HG03558 (cell line): ENCODE data around the gene UNC45B.
"Not testable (repeated sequence)": the region's sequence is repeated elsewhere in the genome, so short reads cannot be mapped to it uniquely, and the experiment has no call there.

ENCODE experiments used
- ATAC-seq: cut with Tn5 transposase; IDR thresholded peaks from one replicate; pipeline ENCODE4 v1.9.1; 2021; ENCODE audit warnings: moderate number of reproducible peaks; ENCODE audit not compliant: unreplicated experiment; ENCODE audit errors: extremely low read depth

UNC45B gene

DNA sequence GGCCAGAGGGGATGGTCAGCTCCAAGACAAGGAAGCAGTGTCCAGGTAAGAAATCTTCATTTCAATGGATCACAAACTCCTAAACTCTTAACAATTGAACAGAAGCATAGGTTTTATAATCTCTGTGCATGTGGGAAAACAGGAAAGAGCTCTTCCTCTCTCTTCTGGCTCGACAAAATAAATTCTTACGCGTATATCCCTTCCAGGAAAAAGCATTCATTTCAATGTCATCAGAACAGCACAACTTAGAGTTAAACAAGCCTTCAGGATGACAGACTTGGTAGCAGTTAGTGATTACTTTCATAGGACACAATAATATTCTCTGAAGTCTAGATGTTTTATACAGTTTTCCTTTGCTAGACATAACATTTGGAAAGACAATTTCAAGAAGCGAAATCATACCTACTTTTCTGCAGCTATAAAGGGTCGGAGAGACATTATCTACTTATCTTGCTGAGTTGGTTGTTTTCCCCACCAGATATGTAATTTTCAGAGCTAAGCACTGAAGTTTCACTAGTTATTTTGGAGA, 65.9 kb downstream of the UNC45B start:
- ATAC-seq = no peak

DNA sequence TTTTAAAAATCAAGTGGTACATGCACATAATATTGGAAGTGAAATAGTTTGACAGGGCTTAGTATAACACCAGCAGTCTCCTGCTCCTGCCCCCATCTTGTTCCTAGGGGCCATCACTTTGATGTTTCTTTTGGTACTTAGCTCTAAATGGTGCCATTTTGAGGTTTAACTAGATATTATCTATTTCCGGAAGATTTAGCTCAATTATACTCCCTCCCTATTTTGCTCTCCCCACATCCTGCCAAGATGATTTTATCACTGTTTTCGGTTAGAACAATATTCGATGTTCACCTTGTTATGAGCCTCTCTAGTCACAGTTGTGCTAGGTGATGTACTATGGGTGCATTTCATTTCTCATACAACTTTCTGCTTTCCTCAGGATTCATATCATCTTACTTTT, 66.6 kb downstream of the UNC45B start:
- ATAC-seq = no peak

DNA sequence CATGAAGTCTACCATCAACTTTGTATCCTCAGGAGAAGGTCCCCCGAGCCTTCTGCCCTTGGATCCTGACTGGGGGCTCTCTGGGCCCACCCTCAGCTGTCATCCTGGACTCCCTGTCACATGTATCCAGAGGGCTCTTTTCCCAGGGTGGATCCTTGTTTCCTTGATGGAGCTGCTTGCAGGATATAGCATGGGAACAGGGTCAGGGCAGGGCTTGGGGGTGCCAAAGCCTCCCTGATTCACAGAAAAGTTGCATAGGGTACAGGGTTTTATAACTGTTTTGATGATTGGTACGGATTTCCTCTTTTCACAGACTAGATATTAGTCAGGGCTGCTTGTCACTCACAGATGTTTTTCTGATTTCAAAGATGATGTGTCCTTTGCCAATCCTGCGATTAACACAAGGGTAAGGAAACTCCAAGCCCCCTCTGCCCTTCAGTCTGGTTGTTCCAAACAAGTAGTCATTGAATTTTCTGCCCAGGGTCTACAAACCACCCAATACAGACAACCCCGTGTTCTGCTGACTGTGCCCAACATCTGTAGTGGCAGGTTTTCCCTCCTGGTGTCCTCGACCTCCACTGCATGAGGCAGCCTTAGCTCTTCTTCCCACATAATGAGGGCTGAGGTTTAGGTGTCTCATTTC, 67.1 kb downstream of the UNC45B start:
- ATAC-seq = no peak

DNA sequence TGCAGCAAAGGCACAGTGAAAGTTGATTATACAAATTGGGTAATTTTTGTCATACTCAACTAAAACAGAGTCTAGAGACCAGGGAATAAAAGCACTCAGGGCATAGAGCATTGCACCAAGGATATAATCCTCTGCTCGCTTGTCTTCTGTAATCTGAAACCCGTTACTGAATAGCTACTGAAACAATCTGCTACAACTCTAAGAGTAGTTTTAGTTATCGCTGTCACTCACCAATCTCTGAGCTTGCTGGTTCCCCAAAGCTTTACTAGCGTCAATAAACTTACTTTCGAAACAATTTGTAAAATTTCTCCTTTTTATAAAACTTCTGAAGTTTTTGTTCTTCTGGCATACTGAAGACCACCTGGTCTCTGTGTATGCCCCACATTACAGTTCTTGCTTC, 69.5 kb downstream of the UNC45B start:
- no peak for ATAC-seq

DNA sequence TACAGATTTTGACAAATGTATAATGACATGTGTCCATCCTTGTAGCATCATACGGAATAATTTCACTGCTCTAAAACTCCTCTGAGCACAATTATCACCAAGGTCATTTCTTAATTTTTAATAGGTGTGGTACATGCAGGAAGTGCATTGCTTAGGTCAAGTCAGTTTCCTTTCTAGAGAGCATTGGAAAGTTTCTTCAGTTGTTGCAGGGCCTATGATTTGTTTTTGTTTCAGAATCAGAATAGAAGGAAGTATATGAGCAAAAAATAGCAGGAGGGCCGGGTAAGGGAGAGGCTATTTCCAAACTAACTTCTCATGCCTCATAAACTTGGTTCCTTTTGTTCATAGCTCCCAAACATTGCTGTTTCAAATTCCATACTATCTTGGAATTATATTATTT, 71.3 kb downstream of the UNC45B start:
- ATAC-seq = no peak

DNA sequence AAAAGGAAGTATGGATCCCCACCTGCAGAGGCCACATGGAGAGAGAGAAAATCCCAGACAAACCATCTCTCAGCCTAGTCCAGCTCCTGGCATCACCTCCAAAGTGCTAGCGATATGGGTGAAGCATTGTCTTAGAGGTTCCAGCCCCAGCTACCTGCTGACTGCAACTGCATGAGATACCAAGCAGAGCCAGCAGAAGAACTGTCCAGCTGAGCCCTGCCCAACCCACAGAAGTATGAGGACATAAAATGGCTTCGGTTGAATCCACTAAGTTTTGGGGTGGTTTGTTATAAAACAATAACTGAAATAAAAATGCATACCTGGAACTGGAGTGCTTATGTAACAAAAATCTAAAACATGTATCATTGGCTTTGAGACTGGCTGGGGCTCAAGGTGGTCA, 74.8 kb downstream of the UNC45B start:
- no peak for ATAC-seq

DNA sequence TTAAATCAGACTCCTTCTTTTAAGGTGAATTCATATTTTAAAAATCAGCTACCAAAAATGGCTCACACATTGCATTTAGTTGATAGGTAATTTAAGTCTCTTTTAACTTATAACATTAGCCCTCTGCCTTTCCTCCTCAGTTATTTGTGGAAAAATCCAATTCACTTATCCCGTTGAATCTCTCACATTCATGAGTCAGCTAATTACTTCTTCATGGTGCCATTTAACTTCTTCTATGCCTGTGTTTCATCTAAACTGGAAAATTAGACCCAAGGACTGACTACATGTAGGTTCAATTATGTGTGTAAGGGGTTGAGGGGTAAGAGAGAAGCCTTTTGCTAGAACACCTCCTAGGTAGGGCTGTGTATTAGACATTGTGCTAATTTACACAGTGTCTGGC, 76.8 kb downstream of the UNC45B start:
- no peak for ATAC-seq

DNA sequence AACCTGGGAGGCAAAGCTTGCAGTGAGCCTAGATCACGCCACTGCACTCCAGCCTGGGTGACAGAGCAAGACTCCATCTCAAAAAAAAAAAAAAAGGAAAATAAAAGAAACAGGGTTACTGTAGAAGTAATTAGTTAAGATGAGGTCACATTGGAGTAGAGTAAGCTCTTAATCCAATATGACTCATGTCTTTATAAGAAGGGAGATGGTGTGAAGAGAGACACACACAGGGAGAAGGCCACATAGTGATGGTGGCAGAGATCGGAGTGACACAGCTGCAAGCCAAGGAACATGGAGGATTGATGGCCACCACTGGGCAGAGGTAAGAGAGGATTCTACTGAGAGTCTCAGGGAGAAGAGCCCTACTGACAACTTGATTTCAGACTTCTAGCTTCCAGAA, 79.9 kb downstream of the UNC45B start:
- no peak for ATAC-seq

DNA sequence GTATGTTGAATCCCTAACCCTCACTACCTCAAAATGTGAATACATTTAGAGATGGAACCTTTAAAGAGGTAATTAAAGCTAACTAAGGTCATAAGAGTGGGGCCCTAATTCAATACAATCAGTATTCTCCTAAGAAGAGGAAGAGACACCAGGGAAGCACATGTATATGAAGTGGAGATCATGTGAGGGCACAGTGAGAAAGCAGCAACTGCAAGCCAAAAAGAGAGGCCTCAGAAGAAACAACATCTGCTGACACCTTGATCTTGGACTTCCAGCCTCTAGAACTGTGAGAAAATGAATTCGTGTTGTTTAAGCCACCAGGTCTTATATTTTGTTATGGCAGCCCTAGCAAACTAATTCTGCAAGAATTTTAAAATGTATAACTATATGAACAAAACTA, 82.0 kb downstream of the UNC45B start:
- ATAC-seq = no peak

DNA sequence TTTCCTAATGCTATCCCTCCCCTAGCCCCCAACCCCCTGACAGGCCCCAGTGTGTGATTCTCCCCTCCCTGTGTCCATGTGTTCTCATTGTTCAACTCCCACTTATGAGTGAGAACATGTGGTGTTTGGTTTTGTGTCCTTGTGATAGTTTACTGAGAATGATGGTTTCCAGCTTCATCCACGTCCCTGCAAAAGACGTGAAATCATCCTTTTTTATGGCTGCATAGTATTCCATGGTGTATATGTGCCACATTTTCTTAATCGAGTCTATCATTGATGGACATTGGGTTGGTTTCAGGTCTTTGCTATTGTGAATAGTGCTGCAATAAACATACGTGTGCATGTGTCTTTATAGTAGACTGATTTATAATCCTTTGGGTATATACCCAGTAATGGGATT, 86.7 kb downstream of the UNC45B start:
- not testable (repeated sequence) for ATAC-seq

DNA sequence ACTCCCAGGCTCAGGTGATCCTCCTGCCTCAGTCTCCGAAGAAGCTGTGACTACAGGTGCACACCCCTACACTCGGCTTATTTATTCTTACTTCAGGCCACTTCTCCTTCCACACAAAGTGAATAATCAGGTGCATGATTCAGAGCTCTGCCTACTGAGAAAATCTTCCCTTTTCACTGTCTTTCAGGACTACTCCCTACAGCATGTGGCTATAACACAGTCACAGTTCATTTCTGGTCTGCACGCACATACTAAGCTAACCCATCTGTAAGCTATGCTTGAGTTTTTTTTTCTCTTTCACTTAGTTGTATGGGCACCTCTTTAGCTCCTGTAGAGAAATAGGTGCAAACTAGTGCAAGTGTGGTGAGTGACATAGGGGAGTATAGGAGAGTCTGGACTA, 87.7 kb downstream of the UNC45B start:
- no peak for ATAC-seq

DNA sequence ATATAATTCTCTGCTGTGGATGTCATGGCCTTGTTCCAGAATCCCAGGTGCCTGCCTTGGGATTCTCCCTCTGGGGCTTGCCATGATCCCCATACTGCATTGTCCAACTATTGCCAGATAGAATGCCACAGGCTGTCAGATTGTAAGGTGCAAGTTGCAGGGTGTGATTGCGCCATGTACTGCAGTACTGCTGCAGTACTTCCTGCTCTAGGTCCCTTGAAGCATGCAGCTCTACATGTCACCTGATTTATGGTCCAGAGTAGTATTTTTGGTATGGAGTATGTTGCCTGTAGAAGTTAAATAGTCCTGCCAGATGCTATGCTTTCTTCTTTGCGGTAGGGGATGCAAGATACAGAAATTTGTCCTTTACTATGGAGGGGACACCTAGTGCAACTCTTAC, 88.3 kb downstream of the UNC45B start:
- ATAC-seq = no peak

DNA sequence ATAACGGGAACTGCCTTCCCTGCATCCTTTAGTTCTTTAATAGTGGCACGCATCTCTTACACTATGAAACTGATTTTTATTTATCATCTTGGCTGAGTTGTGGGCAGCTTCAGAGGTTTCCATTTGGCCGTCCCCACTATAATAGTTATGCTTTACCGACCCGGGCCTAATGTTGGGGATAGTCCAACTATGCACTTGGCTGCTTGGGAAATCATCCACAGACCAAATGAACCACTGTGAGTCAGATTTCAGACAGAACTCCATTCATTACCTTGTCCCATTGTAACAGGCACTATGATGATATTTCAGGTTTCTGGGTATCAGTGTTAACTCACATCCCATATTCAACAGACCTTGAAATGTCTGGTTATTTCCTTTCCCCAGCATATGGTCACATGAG, 89.2 kb downstream of the UNC45B start:
- no peak for ATAC-seq

DNA sequence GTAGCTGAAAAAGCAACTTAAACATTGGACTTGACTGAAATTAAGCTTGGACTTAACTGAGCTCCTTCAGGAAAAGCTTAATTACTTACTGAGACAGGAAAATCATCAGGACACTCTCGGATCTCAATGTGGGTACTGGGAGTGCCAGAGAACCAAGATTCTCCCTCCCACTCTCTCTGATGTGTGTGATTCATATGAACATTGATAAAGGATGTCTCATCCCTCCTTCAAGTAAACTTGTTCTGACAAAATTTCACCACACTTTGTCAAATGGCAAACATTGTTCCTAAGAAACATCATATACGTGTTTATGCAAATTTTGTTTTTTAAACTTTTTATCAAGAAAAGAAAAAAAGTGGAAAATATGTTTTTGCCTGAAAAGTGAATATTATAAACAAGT, 91.2 kb downstream of the UNC45B start:
- no peak for ATAC-seq
